OCI-LY1 (cell line): Measurements from ENCODE around the gene CIAO2A.

ENCODE experiments used
- H2AFZ ChIP-seq: fragments of 200-600 bp; sonication (generic), shearing (Covaris generic); 2 replicates; pipeline ENCODE4 v1.6.0; 2014; ENCODE audit warnings: antibody characterized with exemption, mild to moderate bottlenecking, low read length
- H3F3A ChIP-seq: fragments of 200-600 bp; sonication (generic), shearing (Covaris generic); 2 replicates; pipeline ENCODE4 v1.6.0; 2014; ENCODE audit warnings: mild to moderate bottlenecking, antibody characterized with exemption, low read length, moderate library complexity; ENCODE audit not compliant: insufficient read depth
- H3K27ac ChIP-seq: fragments of 200-600 bp; sonication (generic); 2 replicates; pipeline ENCODE4 v1.5.1; 2014; ENCODE audit warnings: low read length, mixed run types, mild to moderate bottlenecking, low read depth; ENCODE audit not compliant: poor library complexity, severe bottlenecking
- H3K27me3 ChIP-seq: fragments of 200-600 bp; sonication (generic); 2 replicates; pipeline ENCODE4 v1.6.0; 2014; ENCODE audit warnings: antibody characterized with exemption, mild to moderate bottlenecking, low read length, moderate library complexity; ENCODE audit not compliant: insufficient read depth
- H3K36me3 ChIP-seq: fragments of 200-600 bp; sonication (generic); 2 replicates; pipeline ENCODE4 v1.6.1; 2014; ENCODE audit warnings: mild to moderate bottlenecking, antibody characterized with exemption, low read length, moderate library complexity, mixed read lengths; ENCODE audit not compliant: insufficient read depth
- H3K4me1 ChIP-seq: fragments of 200-600 bp; sonication (generic); 2 replicates; pipeline ENCODE4 v1.5.1; 2014; ENCODE audit warnings: mild to moderate bottlenecking, low read length, moderate library complexity; ENCODE audit not compliant: insufficient read depth, severe bottlenecking
- H3K4me2 ChIP-seq: fragments of 200-600 bp; sonication (generic), shearing (Covaris generic); 2 replicates; pipeline ENCODE4 v1.6.1; 2014; ENCODE audit warnings: low read length
- H3K4me3 ChIP-seq: fragments of 200-600 bp; sonication (generic); 2 replicates; pipeline ENCODE4 v1.5.1; 2014; ENCODE audit warnings: low read length, low read depth, mild to moderate bottlenecking, mixed read lengths; ENCODE audit not compliant: poor library complexity, severe bottlenecking
- H3K79me2 ChIP-seq: fragments of 200-600 bp; shearing (Covaris generic); 2 replicates; pipeline ENCODE4 v1.6.1; 2016; ENCODE audit warnings: mixed run types, low read length, mixed read lengths; ENCODE audit not compliant: insufficient read depth
- H3K9ac ChIP-seq: fragments of 200-600 bp; sonication (generic), shearing (Covaris generic); 2 replicates; pipeline ENCODE4 v1.6.1; 2014; ENCODE audit warnings: mild to moderate bottlenecking, low read length, mixed read lengths
- H3K9me2 ChIP-seq: fragments of 200-600 bp; sonication (generic), shearing (Covaris generic); 2 replicates; pipeline ENCODE4 v1.6.1; 2014; ENCODE audit warnings: low read depth, mild to moderate bottlenecking, low read length, mixed read lengths
- H3K9me3 ChIP-seq: fragments of 200-600 bp; shearing (Covaris generic); 2 replicates; pipeline ENCODE4 v1.6.1; 2014; ENCODE audit warnings: low read length, mixed read lengths
- H4K20me1 ChIP-seq: fragments of 200-600 bp; sonication (generic), shearing (Covaris generic); 2 replicates; pipeline ENCODE4 v1.6.0; 2016; ENCODE audit warnings: mild to moderate bottlenecking, low read length; ENCODE audit not compliant: insufficient read depth
- CTCF ChIP-seq: fragments of 200-600 bp; sonication (generic), shearing (Covaris generic); IDR thresholded peaks from 2 replicates; pipeline ENCODE4 v1.5.1; 2017; ENCODE audit warnings: mild to moderate bottlenecking, antibody characterized with exemption, low read length, moderate library complexity, mixed read lengths
- EZH2 ChIP-seq: fragments of 200-600 bp; sonication (generic), shearing (Covaris generic); IDR thresholded peaks from 2 replicates; pipeline ENCODE4 v1.8.0; 2017; ENCODE audit warnings: borderline replicate concordance, mixed run types, mild to moderate bottlenecking, antibody characterized with exemption, low read length, moderate library complexity, mixed read lengths

The CIAO2A gene

GRCh38 chr15:64100958-64101357, 7.3 kb upstream of the CIAO2A start:
- Histone ChIP-seq H3K36me3 (0 out of 2 replicates have a peak, but pooled peaks cover 15% of the 10 kb centered on the region), H3K27ac (no peak overlapping the region), H3K9ac (no peak overlapping the region), H3K4me2 (no peak overlapping the region), H3K4me3 (no peak overlapping the region), H4K20me1 (no peaks in the 10 kb centered on the region), H3K9me2 (no peaks in the 10 kb centered on the region), H3K79me2 (peaks cover 89% of the 10 kb centered on the region), H2AFZ (no peak overlapping the region), H3K9me3 (no peaks in the 10 kb centered on the region), H3K4me1 (peaks cover 25% of the 10 kb centered on the region), H3K27me3 (no peaks in the 10 kb centered on the region), H3F3A (no peaks in the 10 kb centered on the region)
- no peak for TF ChIP-seq EZH2
- TF ChIP-seq CTCF, result no peak

- no peak for TF ChIP-seq CTCF
- TF ChIP-seq EZH2, result no peak
- H3F3A ChIP-seq, result no peaks in the 10 kb centered on the region
- no peak overlapping the region for H3K27ac ChIP-seq
- no peaks in the 10 kb centered on the region for H3K27me3 ChIP-seq
- H3K4me1 ChIP-seq, result peaks cover 37% of the 10 kb centered on the region
- H3K79me2 ChIP-seq, result peaks cover 79% of the 10 kb centered on the region
- H3K4me2 ChIP-seq, result no peak overlapping the region
- H2AFZ ChIP-seq, result no peak overlapping the region
- H3K4me3 ChIP-seq, result no peak overlapping the region
- H4K20me1 ChIP-seq, result no peaks in the 10 kb centered on the region
- H3K36me3 ChIP-seq, result 0 out of 2 replicates have a peak, but pooled peaks cover 15% of the 10 kb centered on the region
- no peaks in the 10 kb centered on the region for H3K9me3 ChIP-seq
- H3K9me2 ChIP-seq, result no peaks in the 10 kb centered on the region
- no peak overlapping the region for H3K9ac ChIP-seq
Observed at GRCh38 chr15:64099379-64099778, 5.7 kb upstream of the CIAO2A start.

GRCh38 chr15:64096668-64097384, 3.2 kb upstream of the CIAO2A start:
- Histone ChIP-seq H4K20me1 (no peaks in the 10 kb centered on the region), H3K27me3 (no peaks in the 10 kb centered on the region), H3K4me2 (peak overlapping the region; percentile 92), H3K4me3 (peak overlapping the region; percentile 97), H2AFZ (no peak overlapping the region), H3K9ac (peak overlapping the region; percentile 87), H3K79me2 (peaks cover 63% of the 10 kb centered on the region), H3K27ac (no peak overlapping the region), H3K9me2 (no peaks in the 10 kb centered on the region), H3F3A (0 out of 2 replicates have a peak, but pooled peaks cover 5% of the 10 kb centered on the region), H3K4me1 (peaks cover 53% of the 10 kb centered on the region), H3K36me3 (0 out of 2 replicates have a peak, but pooled peaks cover 6% of the 10 kb centered on the region), H3K9me3 (no peaks in the 10 kb centered on the region)
- no peak for TF ChIP-seq EZH2
- TF ChIP-seq CTCF, result peak; percentile 8; the same call in 1 of the 2 replicates
